ENCODE measurements around the gene GIPC1. TPM values are rescaled to one million over a fixed set of nuclear protein-coding genes. Genes with fewer than 3 reads are reported as not detected.

Gene GIPC1
- total and polyA plus RNA-seq, 9 of the 15 experiments (the other 6 are each of a cell fraction or from before 2014, with no cell fraction given) = 0.49 to 54.7 (median 24.8) TPM

DNA sequence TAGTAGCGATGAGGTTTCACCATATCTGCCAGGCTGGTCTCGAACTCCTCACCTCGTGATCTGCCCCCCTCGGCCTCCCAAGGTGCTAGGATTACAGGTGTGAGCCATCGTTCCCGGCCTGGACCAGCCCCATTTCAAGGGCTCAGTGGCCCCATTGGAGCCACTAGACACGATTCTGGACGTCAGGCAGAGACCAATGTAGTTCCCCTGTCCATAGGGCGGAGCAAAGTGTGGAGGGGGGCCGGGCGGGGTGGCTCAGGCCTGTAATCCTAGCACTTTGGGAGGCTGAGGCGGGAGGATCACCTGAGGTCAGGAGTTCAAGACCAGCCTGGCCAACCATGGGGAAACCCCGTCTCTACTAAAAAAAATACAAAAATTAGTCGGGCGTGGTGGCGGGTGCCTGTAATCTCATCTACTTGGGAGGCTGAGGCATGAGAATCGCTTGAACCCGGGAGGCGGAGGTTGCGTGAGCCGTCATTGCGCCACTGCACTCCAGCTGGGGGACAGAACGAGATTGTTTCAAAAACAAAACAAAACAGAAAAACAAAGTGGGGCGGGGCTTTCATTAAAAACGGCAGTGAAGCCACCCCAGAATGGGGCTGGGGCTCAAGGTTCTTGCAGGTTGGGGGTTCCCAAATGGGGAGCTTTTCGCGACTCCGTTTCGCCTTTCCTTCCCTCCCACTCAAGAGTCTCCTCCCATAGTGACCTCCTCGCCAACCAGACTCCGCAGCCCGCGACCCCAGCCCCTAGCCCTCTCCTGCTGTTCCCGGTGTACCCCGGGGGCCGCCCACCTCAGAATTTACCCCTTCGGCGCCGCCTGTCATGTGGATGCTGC lies 32.7 kb upstream of the GIPC1 start (continued):
- TF ChIP-seq PRDM10 (IDR thresholded peaks at IDR 0.05; ENCODE audit: partially characterized antibody) (peak; percentile 95), PRMT5 (CRISPR knock-in tag; IDR thresholded peaks at IDR 0.05) (no peak), ZNF639 (CRISPR knock-in tag; conservative IDR thresholded peaks at IDR 0.05 in 1 of 2, IDR thresholded peaks at IDR 0.05 in 1 of 2) (no peak), RBFOX2 (IDR thresholded peaks at IDR 0.05; ENCODE audit: low read depth, low read length) (no peak), NONO (IDR thresholded peaks at IDR 0.05; ENCODE audit: low read depth in 2 of 2, low read length in 1 of 2) (no peak), ZBTB33 (CRISPR knock-in tag; IDR thresholded peaks at IDR 0.05) (peak; percentile 80; the same call in 1 of the 2 replicates), ZKSCAN3 (CRISPR knock-in tag; IDR thresholded peaks at IDR 0.05) (no peak), TOE1 (IDR thresholded peaks at IDR 0.05; ENCODE audit: borderline replicate concordance) (peak; percentile 70), TOE1 (CRISPR knock-in tag; IDR thresholded peaks at IDR 0.05; ENCODE audit: borderline replicate concordance, low read depth) (no peak), SNIP1 (IDR thresholded peaks at IDR 0.05; ENCODE audit: low read depth) (no peak)
- TF ChIP-seq, protein P1, sequence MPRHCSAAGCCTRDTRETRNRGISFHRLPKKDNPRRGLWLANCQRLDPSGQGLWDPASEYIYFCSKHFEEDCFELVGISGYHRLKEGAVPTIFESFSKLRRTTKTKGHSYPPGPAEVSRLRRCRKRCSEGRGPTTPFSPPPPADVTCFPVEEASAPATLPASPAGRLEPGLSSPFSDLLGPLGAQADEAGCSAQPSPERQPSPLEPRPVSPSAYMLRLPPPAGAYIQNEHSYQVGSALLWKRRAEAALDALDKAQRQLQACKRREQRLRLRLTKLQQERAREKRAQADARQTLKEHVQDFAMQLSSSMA (CRISPR knock-in tag; IDR thresholded peaks at IDR 0.05) = no peak
- TF ChIP-seq, protein P2, sequence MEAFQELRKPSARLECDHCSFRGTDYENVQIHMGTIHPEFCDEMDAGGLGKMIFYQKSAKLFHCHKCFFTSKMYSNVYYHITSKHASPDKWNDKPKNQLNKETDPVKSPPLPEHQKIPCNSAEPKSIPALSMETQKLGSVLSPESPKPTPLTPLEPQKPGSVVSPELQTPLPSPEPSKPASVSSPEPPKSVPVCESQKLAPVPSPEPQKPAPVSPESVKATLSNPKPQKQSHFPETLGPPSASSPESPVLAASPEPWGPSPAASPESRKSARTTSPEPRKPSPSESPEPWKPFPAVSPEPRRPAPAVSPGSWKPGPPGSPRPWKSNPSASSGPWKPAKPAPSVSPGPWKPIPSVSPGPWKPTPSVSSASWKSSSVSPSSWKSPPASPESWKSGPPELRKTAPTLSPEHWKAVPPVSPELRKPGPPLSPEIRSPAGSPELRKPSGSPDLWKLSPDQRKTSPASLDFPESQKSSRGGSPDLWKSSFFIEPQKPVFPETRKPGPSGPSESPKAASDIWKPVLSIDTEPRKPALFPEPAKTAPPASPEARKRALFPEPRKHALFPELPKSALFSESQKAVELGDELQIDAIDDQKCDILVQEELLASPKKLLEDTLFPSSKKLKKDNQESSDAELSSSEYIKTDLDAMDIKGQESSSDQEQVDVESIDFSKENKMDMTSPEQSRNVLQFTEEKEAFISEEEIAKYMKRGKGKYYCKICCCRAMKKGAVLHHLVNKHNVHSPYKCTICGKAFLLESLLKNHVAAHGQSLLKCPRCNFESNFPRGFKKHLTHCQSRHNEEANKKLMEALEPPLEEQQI (IDR thresholded peaks at IDR 0.05) = no peak
- TF ChIP-seq, protein P3, sequence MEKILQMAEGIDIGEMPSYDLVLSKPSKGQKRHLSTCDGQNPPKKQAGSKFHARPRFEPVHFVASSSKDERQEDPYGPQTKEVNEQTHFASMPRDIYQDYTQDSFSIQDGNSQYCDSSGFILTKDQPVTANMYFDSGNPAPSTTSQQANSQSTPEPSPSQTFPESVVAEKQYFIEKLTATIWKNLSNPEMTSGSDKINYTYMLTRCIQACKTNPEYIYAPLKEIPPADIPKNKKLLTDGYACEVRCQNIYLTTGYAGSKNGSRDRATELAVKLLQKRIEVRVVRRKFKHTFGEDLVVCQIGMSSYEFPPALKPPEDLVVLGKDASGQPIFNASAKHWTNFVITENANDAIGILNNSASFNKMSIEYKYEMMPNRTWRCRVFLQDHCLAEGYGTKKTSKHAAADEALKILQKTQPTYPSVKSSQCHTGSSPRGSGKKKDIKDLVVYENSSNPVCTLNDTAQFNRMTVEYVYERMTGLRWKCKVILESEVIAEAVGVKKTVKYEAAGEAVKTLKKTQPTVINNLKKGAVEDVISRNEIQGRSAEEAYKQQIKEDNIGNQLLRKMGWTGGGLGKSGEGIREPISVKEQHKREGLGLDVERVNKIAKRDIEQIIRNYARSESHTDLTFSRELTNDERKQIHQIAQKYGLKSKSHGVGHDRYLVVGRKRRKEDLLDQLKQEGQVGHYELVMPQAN (IDR thresholded peaks at IDR 0.05; ENCODE audit: borderline replicate concordance) = no peak

All from K562 (cell line).